ENCODE data around the gene KIT.
"Not testable (repeated sequence)": the region's sequence is repeated elsewhere in the genome, so short reads cannot be mapped to it uniquely, and the experiment has no call there.

The KIT gene

GRCh38 chr4:54657551-54658251 is at the start of gene KIT:
TSS of gene KIT (plus strand) at chr4:54657957. CDS start at chr4:54658015, 58 bp downstream.
- DNase-seq = peak; percentile 75 to 77

GRCh38 chr4:54609310-54609709 is 48.4 kb upstream of the KIT start:
- no peak for DNase-seq

- no peak for DNase-seq
Measured at GRCh38 chr4:54614149-54614548, 43.6 kb upstream of the KIT start.

- no peak for DNase-seq
Measured at GRCh38 chr4:54620773-54621172, 37.0 kb upstream of the KIT start.

- DNase-seq = no peak
Measured at GRCh38 chr4:54625391-54625790, 32.4 kb upstream of the KIT start.

DNA sequence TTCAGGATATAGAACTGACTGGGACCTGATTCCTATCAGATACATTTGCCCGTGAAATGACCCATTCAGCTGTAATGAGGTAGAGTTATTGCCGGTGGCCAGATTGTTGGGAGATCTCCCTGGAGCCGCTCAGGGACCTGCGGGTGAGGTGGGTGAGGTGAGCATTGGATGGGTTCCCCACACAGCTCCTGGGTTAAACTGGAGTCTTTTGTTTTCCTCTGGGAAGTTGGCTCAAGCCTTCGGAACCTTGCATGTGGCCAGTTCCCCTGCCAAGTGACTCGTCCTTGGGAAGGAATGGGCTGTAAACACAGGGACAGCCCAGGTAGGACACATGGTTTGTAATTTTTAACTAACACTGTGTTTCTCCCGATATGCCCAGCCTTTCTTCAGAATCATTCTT is 31.6 kb upstream of the KIT start:
- no peak for DNase-seq

- no peak for DNase-seq
Measured at GRCh38 chr4:54632537-54632936, 25.2 kb upstream of the KIT start.

DNA sequence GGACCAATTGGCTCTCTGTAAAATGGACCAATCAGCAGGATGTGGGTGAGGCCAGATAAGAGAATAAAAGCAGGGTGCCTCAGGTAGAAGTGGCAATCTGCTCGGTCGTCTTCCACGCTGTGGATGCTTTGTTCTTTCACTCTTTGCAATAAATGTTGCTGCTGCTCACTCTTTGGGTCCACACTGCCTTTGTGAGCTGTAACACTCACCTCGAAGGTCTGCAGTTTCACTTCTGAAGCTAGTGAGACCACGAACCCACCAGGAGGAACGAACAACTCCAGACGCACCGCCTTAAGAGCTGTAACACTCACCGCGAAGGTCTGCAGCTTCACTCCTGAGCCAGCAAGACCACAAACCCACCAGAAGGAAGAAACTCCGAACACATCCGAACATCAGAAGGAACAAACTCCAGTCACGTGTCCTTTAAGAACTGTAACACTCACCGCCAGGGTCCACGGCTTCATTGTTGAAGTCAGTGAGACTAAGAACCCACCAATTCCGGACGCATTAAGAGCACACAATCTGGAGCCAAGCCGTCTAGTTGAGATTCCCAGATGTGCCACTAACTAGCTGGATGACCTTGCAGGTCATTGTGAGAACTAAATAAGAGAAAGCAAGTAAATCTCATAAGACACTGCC is 24.5 kb upstream of the KIT start:
- not testable (repeated sequence) for DNase-seq

DNA sequence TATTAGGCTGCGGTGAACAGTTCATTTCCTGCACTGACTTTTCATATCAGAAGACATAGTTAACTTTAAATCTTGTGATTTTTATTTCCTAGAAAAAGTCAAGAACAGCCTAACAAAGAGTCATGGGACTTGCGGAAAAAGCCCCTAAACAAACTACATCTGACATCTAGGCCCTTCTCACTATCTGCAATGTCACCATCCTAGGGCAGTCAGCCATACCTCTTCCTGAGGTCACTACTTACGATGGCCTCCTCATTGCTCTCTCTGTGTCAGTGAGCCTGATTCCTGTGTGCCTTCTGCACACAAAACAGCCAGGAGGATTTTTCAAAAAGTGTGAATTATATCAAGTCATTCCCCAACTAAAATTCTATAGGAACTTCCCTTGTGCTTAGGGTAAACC is 22.4 kb upstream of the KIT start:
- no peak for DNase-seq

DNA sequence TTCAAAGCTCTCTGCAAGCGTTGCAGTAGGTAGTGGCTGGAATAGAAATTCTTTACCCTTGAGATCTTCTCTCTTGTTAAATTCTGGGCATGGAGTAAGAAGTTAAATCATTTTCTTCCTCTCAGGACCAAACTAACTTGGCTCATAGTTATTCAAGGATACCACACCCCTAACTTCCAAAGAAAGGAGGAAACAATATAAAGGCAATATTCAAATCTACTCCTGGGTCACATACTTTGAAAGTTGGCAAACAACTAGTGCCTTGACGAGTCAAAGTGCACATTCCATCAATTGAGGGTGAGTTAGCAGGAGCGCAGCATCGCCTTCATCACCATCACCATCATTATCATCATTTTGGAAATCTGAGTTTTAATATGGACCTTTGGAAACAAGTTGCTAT is 20.4 kb upstream of the KIT start:
- DNase-seq = no peak

DNA sequence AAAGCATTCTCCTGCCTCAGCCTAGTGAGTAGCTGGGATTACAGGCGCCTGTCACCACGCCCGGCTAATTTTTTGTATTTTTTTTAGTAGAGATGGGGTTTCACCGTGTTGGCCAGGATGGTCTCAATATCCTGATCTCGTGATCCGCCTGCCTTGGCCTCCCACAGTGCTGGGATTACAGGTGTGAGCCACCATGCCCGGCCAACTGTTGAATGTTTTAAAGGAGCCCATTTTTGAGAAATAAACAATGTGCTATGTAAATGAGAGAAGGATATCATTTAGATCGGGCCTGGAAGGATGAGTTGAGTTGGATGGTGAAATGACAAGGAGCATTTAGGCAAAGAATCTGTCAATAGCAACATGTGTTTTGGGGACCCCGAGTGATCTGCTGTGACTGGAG is 16.7 kb upstream of the KIT start:
- not testable (repeated sequence) for DNase-seq

- no peak for DNase-seq
Measured at GRCh38 chr4:54643172-54643571, 14.6 kb upstream of the KIT start.

DNA sequence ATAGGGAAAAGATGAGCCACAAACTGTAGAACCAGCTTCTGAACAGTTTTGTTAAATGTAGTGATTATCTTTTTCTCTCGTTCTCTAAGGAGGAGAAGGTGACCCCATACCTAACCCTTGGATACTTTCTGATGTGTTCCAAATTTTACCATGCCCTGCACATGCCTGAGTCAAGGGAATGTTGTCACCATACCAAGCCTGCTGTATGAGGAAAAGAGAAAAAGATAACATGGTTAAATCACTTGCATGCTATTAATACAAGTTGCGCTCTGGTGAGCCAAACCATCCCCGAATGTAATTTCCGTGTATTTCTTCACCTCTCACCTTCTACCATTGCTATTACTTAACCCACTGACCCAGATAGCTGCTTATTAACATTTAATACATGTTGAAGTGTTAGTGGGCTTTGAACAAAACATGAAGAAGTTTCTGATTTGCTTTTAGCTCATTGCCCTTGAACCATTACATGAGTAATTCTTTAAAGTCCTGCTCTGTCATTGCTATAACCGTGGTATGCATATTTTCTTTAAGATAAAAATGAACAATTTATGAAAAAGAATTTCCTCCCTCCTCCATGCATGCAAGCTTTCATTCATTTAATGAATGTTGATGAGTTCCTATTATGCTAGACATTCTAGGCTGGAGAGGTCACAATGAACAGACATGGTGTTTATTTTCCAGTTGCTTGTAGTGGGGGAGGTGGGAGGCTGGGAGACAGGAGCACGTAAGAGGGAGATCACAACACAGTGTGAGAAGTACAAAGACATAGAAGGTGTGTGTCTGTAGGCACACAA is 13.6 kb upstream of the KIT start:
- no peak for DNase-seq

DNA sequence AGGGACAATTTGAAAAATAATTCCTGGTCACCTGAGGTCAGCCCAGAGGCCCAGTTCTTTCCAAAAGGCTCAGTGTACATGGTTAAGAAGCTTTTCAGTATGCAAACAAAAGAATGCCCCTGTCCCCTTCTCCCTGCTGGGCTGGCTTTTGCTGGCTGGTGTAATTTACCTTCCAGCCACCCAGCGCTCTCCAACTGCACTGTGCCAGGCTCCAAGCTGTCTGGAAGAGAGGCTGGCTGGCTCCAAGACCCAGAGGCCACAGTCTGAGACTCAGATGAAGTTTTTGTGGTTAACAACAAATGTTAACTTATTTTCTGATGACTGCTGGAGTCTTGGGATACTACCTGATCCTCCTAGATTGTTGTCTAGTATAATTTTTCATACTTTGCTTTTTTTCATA is 11.9 kb upstream of the KIT start:
- peak in 1 of 2 experiments; percentile 29 for DNase-seq

- no peak for DNase-seq
Measured at GRCh38 chr4:54647070-54647469, 10.7 kb upstream of the KIT start.

- no peak for DNase-seq
Measured at GRCh38 chr4:54651050-54651449, 6.7 kb upstream of the KIT start.

GRCh38 chr4:54654753-54655152 is 3.0 kb upstream of the KIT start:
- no peak for DNase-seq

GRCh38 chr4:54657185-54657550 is 589 bp upstream of the KIT start:
- peak; percentile 36 to 75 for DNase-seq

DNA sequence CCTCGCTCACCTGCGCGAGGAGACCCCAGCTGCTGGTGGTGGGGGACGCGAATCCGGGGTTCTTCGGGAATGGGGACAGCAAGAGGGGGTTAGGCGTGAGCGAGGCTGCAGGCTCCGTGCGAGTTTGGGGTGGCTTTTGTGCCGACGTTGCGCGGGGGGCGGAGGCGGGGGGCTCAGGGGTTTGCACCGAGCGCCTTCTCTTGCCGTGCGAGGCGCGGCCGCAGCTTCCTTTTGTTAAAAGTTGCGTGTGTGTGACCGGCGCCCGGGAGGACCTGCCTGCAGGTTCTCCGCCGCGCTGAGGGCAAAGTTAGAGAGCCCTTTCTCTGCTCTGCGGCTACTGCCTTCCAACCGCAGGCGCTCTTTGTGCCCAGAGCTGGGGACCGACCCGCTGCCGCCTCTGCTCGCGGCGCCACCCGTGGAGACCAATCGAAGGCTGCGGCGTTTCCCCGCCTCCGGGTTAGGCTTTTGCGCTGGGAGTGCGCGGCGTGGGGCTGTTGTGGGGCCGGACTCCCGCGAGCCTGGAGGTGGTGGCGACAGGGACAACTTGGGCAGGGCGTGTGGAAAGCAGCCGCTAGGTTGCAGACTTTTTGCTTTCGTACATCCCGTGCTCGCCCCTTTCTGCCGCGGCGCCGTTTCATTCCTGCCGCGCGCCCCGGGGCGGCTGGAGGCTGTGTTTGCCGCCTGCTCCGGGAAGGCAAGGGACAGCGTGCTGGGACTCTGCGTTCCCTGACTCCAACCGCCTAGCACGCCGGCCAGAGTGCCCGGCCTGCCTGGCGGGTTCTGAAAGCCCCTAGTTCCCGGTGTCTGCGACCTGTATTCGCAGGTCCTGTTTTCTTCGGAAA is 716 bp downstream of the KIT start:
- DNase-seq = peak; percentile 59 to 78

GRCh38 chr4:54659313-54659712 is 1.6 kb downstream of the KIT start:
- no peak for DNase-seq

DNA sequence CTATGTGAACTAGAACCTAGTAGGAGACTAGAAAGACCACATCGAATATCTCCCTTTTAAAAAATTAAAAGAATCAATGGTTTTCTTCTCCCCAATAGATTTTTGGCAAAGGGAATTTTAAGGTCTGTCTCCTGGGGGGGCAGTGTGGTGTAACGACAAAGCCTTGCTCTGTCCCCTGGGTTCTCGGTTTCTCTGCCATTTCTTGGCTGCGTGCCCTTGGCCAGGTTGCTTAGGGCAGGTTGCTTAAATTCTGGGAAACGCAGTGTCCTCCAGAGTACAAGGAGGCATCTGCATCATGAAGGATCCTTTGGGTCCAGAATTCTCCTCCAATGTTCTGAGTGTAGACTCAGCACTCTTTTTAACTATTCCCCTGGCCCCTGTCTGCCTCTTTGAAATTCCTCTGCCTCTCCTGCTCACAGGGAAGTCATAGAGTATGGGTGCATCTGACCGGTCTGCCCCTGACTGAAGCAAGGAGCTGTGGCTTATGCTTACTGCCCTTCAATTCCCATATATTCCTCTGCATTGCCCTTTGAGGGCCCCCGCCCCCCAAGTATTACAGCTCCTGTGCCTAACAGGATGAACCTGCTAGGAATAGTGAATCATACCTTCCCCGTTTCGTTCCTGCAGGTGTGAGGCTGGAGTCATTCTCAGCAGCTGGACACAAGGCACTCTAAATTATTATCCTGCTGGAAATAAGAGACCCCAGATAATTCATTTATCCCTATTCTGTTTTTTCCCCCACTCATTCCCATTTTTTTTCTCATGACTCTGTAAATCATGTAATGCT is 2.2 kb downstream of the KIT start:
- peak in 1 of 2 experiments; percentile 34 for DNase-seq

GRCh38 chr4:54660591-54660990 is 2.8 kb downstream of the KIT start:
- no peak for DNase-seq
